IMR-90 (cell line): ENCODE results near the gene PGS1. TPM values are rescaled to one million over a fixed set of nuclear protein-coding genes. Genes with fewer than 3 reads are reported as not detected.

ENCODE experiments used
- ATAC-seq: fragments of 200-7000 bp; cut with Tn5 transposase; 2 replicates; pipeline ENCODE4 v1.9.1; 2020; ENCODE audit warnings: low read depth, mild to moderate bottlenecking, moderate library complexity
- BruUV-seq: library from RNA; stranded (reverse); fragments of 400-500 nt; replicated peaks from 2 replicates; lab custom pipeline; 2021; lab: Mats Ljungman, UMichigan
- CTCF ChIA-PET: fragments of 300-600 bp; formaldehyde crosslinking; extraction: SDS; loops from one replicate; lab custom pipeline; 2021; ENCODE audit warnings: antibody characterized with exemption; lab: Yijun Ruan, JAX
- POLR2A ChIA-PET: fragments of 300-600 bp; sonication (Branson Sonifier 250); formaldehyde crosslinking; loops from one replicate; lab custom pipeline; 2022; ENCODE audit warnings: antibody characterized with exemption; ENCODE audit not compliant: unreplicated experiment; lab: Charles Lee
- DNase-seq: peaks from one replicate; pipeline ENCODE4 v3.0.0; 2013
- H2AFZ ChIP-seq: replicated peaks from 2 replicates; pipeline ENCODE3; 2013; ENCODE audit warnings: low read length, mild to moderate bottlenecking; ENCODE audit not compliant: poor library complexity
- H2AK5ac ChIP-seq: 2 replicates; pipeline ENCODE4 v1.6.1; 2013; ENCODE audit warnings: low read depth, low read length, inconsistent platforms
- H2AK9ac ChIP-seq: replicated peaks from 2 replicates; pipeline ENCODE3; 2013; ENCODE audit warnings: mild to moderate bottlenecking, low read depth, low read length, moderate library complexity; ENCODE audit not compliant: poor library complexity
- H2BK120ac ChIP-seq: 2 replicates; pipeline ENCODE4 v1.6.1; 2013; ENCODE audit warnings: low read depth, low read length, inconsistent platforms
- H2BK15ac ChIP-seq: 3 replicates; pipeline ENCODE4 v1.6.1; 2013; ENCODE audit warnings: low read depth, low read length, inconsistent platforms
- H2BK20ac ChIP-seq: 2 replicates; pipeline ENCODE4 v1.6.1; 2013; ENCODE audit warnings: low read depth, mild to moderate bottlenecking, inconsistent platforms, low read length, moderate library complexity
- H2BK5ac ChIP-seq: 2 replicates; pipeline ENCODE4 v1.6.1; 2013; ENCODE audit warnings: mild to moderate bottlenecking, low read depth, low read length, inconsistent platforms; ENCODE audit not compliant: poor library complexity, severe bottlenecking
- H3K14ac ChIP-seq: replicated peaks from 2 replicates; pipeline ENCODE4 v1.6.1; 2013; ENCODE audit warnings: low read depth, low read length, inconsistent platforms
- H3K18ac ChIP-seq: 2 replicates; pipeline ENCODE4 v1.6.1; 2013; ENCODE audit warnings: low read depth, low read length, control low read depth
- H3K23ac ChIP-seq: 2 replicates; pipeline ENCODE4 v1.6.1; 2013; ENCODE audit warnings: low read depth, low read length, inconsistent platforms
- H3K27ac ChIP-seq: 2 replicates; pipeline ENCODE4 v1.5.1; 2013; ENCODE audit warnings: mild to moderate bottlenecking, control low read depth, low read length; ENCODE audit not compliant: insufficient read depth
- H3K27me3 ChIP-seq: 2 replicates; pipeline ENCODE4 v1.6.1; 2013; ENCODE audit warnings: low read length; ENCODE audit not compliant: control insufficient read depth, insufficient read depth
- H3K36me3 ChIP-seq: 2 replicates; pipeline ENCODE4 v1.6.1; 2013; ENCODE audit warnings: low read length, mixed read lengths; ENCODE audit not compliant: control insufficient read depth, insufficient read depth
- H3K4ac ChIP-seq: 2 replicates; pipeline ENCODE4 v1.6.1; 2013; ENCODE audit warnings: low read depth, low read length, inconsistent platforms
- H3K4me1 ChIP-seq: 2 replicates; pipeline ENCODE4 v1.6.1; 2013; ENCODE audit warnings: low read length, mixed read lengths; ENCODE audit not compliant: control insufficient read depth, insufficient read depth
- H3K4me2 ChIP-seq: 2 replicates; pipeline ENCODE4 v1.6.1; 2013; ENCODE audit warnings: low read depth, mild to moderate bottlenecking, control low read depth, low read length, moderate library complexity
- H3K4me3 ChIP-seq: 2 replicates; pipeline ENCODE4 v1.5.1; 2013; ENCODE audit warnings: low read depth, mild to moderate bottlenecking, control low read depth, low read length, moderate library complexity; ENCODE audit not compliant: insufficient read depth
- H3K56ac ChIP-seq: 2 replicates; pipeline ENCODE4 v1.6.1; 2013; ENCODE audit warnings: low read length, inconsistent platforms; ENCODE audit not compliant: insufficient read depth; ENCODE audit errors: extremely low read depth
- H3K79me1 ChIP-seq, 2 experiments: 2 replicates each; pipeline ENCODE4 v1.6.1; 2013; ENCODE audit warnings: low read length in 2 of 2, inconsistent platforms in 1 of 2, low read depth in 1 of 2
- H3K9ac ChIP-seq: 2 replicates; pipeline ENCODE4 v1.6.1; 2013; ENCODE audit warnings: low read depth, low read length, control low read depth
- H3K9me1 ChIP-seq: 2 replicates; pipeline ENCODE4 v1.6.1; 2013; ENCODE audit warnings: low read length, inconsistent platforms; ENCODE audit not compliant: insufficient read depth
- H3K9me3 ChIP-seq: 2 replicates; pipeline ENCODE4 v1.6.1; 2013; ENCODE audit warnings: low read length; ENCODE audit not compliant: control insufficient read depth, insufficient read depth
- H4K20me1 ChIP-seq: 2 replicates; pipeline ENCODE4 v1.6.1; 2013; ENCODE audit warnings: low read length, inconsistent platforms; ENCODE audit not compliant: insufficient read depth
- H4K5ac ChIP-seq: 2 replicates; pipeline ENCODE4 v1.6.1; 2013; ENCODE audit warnings: mild to moderate bottlenecking, low read depth, low read length, control low read depth
- H4K8ac ChIP-seq, 2 experiments: 2 replicates each; pipeline ENCODE4 v1.6.1; 2013; ENCODE audit warnings: low read depth in 2 of 2, low read length in 2 of 2, control low read depth in 1 of 2, inconsistent platforms in 1 of 2
- H4K91ac ChIP-seq: 2 replicates; pipeline ENCODE4 v1.6.1; 2013; ENCODE audit warnings: low read depth, low read length, inconsistent platforms; ENCODE audit not compliant: insufficient read depth
- BHLHE40 ChIP-seq: fragments of 150-350 bp; IDR thresholded peaks from 2 replicates; pipeline ENCODE4 v1.6.1; 2016; ENCODE audit warnings: mild to moderate bottlenecking, low read depth, low read length
- CEBPB ChIP-seq: IDR thresholded peaks from 2 replicates; pipeline ENCODE4 v1.6.1; 2012; ENCODE audit warnings: low read depth, low read length, improper control_type of control experiment
- CHD1 ChIP-seq: IDR thresholded peaks from 2 replicates; pipeline ENCODE4 v1.6.1; 2012; ENCODE audit warnings: low read depth, low read length, improper control_type of control experiment
- CTCF ChIP-seq: conservative IDR thresholded peaks from 2 replicates; pipeline ENCODE4 v1.5.1; 2012; ENCODE audit warnings: mild to moderate bottlenecking, low read depth, low read length, improper control_type of control experiment
- ELK1 ChIP-seq: fragments of 150-350 bp; IDR thresholded peaks from 2 replicates; pipeline ENCODE4 v1.6.1; 2016; ENCODE audit warnings: low read depth, mild to moderate bottlenecking, low read length, moderate library complexity, borderline replicate concordance
- FOS ChIP-seq: fragments of 150-350 bp; IDR thresholded peaks from 2 replicates; pipeline ENCODE4 v1.6.1; 2016; ENCODE audit warnings: low read depth, low read length
- MAFK ChIP-seq: IDR thresholded peaks from 2 replicates; pipeline ENCODE4 v1.6.1; 2012; ENCODE audit warnings: low read depth, low read length, improper control_type of control experiment
- MAZ ChIP-seq: IDR thresholded peaks from 2 replicates; pipeline ENCODE4 v1.6.1; 2012; ENCODE audit warnings: low read depth, mild to moderate bottlenecking, low read length, improper control_type of control experiment, moderate library complexity, borderline replicate concordance
- MXI1 ChIP-seq: IDR thresholded peaks from 2 replicates; pipeline ENCODE4 v1.6.1; 2012; ENCODE audit warnings: low read depth, mild to moderate bottlenecking, low read length, moderate library complexity, borderline replicate concordance
- NFE2L2 ChIP-seq: fragments of 150-350 bp; IDR thresholded peaks from 2 replicates; pipeline ENCODE4 v1.6.1; 2016; ENCODE audit warnings: low read depth, mild to moderate bottlenecking, low read length
- POLR2A ChIP-seq: IDR thresholded peaks from 2 replicates; pipeline ENCODE4 v1.6.1; 2012; ENCODE audit warnings: mild to moderate bottlenecking, low read depth, low read length
- RAD21 ChIP-seq: IDR thresholded peaks from 2 replicates; pipeline ENCODE4 v1.6.1; 2012; ENCODE audit warnings: low read length, improper control_type of control experiment
- RCOR1 ChIP-seq: IDR thresholded peaks from 2 replicates; pipeline ENCODE4 v1.6.1; 2012; ENCODE audit warnings: mild to moderate bottlenecking, low read length, improper control_type of control experiment; ENCODE audit not compliant: insufficient replicate concordance
- RFX5 ChIP-seq: IDR thresholded peaks from 2 replicates; pipeline ENCODE4 v1.8.0; 2012; ENCODE audit warnings: low read depth, mild to moderate bottlenecking, low read length, moderate library complexity
- SMC3 ChIP-seq: fragments of 150-350 bp; IDR thresholded peaks from 2 replicates; pipeline ENCODE4 v1.6.1; 2016; ENCODE audit warnings: low read depth, mild to moderate bottlenecking, antibody characterized with exemption, low read length, moderate library complexity
- USF2 ChIP-seq: fragments of 150-350 bp; IDR thresholded peaks from 2 replicates; pipeline ENCODE4 v1.6.1; 2017; ENCODE audit warnings: mild to moderate bottlenecking, antibody characterized with exemption, low read length, low read depth
- WGBS, 2 experiments: methylation state at CpG; one replicate each; pipeline versions ENCODE4 v1.1.5 to v1.1.7; 2013; ENCODE audit warnings: missing lambda C conversion rate in 2 of 2; ENCODE audit not compliant: insufficient read length in 1 of 2; ENCODE audit errors: extremely low coverage in 2 of 2; 5-methylcytosine and 5-hydroxymethylcytosine counted together
- dilution Hi-C: fragments of 300-500 bp; cut with HindIII; formaldehyde crosslinking; loops from one replicate; pipeline ENCODE4 v1.14.3; 2018; ENCODE audit warnings: low sequenced_read_pairs; ENCODE audit not compliant: unreplicated experiment
- in situ Hi-C: fragments of 300-500 bp; cut with MboI; formaldehyde crosslinking; loops from 3 replicates; pipeline ENCODE4 v1.14.3; 2019; ENCODE audit warnings: low sequenced_read_pairs, inconsistent platforms, mixed read lengths
- intact Hi-C: fragments of 100-400 bp; cut with micrococcal nuclease; formaldehyde crosslinking; loops from 2 replicates; pipeline ENCODE4 v1.10.0; 2022
- polyA plus RNA-seq, 3 experiments: library from polyadenylated mRNA; depleted of rRNA; stranded (reverse); fragments of >200 nt; gene quantifications; 2 replicates each; pipeline ENCODE4 v1.2.3, GENCODE V29; 2012; ENCODE audit warnings: low replicate concordance in 1 of 3
- total RNA-seq: library from RNA; depleted of rRNA; stranded (reverse); fragments of >200 nt; gene quantifications from 2 replicates; pipeline ENCODE4 v1.2.3, GENCODE V29; 2012

The PGS1 gene
- total and polyA plus RNA-seq, 2 of the 4 experiments (the other 2 are of a cell fraction) = 18.5 to 43.2 TPM

- Histone ChIP-seq H3K23ac (no peak overlapping the region), H3K27me3 (no peaks in the 10 kb centered on the region), H2BK120ac (no peak overlapping the region), H2BK15ac (no peak overlapping the region), H3K9me1 (peaks cover 3% of the 10 kb centered on the region; the same call in 1 of the 2 replicates), H3K4me1 (peaks cover 10% of the 10 kb centered on the region; the same call in 1 of the 2 replicates), H2BK5ac (no peak overlapping the region), H3K79me1 (peaks cover 3 to 31% of the 10 kb centered on the region in 2 experiments; a peak in 3 of 4 replicates), H2AFZ (no peak overlapping the region), H4K5ac (no peak overlapping the region), H3K9ac (no peak overlapping the region), H3K9me3 (no peaks in the 10 kb centered on the region), H3K4me3 (no peak overlapping the region), H3K27ac (no peak overlapping the region), H3K18ac (no peak overlapping the region), H3K36me3 (peaks cover 46% of the 10 kb centered on the region), H4K8ac (no peak overlapping the region), H3K14ac (no peak overlapping the region), H3K4me2 (no peak overlapping the region), H3K4ac (no peak overlapping the region), H4K20me1 (peaks cover 8% of the 10 kb centered on the region; the same call in 1 of the 2 replicates), H2AK5ac (no peak overlapping the region; the same call in 1 of the 2 replicates), H4K91ac (no peak overlapping the region), H3K56ac (no peak overlapping the region), H2BK20ac (no peak overlapping the region), H2AK9ac (no peak overlapping the region)
- CTCF ChIA-PET = no interaction called here
- ATAC-seq (no peak), DNase-seq (no peak)
- intact Hi-C loops = no loop called here
- WGBS, 2 experiments = 91% methylated on average over 10 of the region's 11 CpGs; no CpG with 5 or more reads in 1 of the 2 experiments
- dilution Hi-C loops = no loop called here
- in situ Hi-C loops = loop anchor here (10.0 kb wide), 2 partner anchors 132 to 312 kb away; no protein-coding TSS in a partner anchor
- no TSS peak for BruUV-seq
- TF ChIP-seq MAFK (no peak), SMC3 (no peak), CHD1 (no peak), USF2 (no peak), MAZ (no peak), POLR2A (no peak), RFX5 (no peak), MXI1 (no peak), RAD21 (no peak), CTCF (no peak), CEBPB (no peak), NFE2L2 (no peak), RCOR1 (no peak), FOS (no peak), ELK1 (no peak), BHLHE40 (no peak)
- POLR2A ChIA-PET = no interaction called here
Observed at GRCh38 chr17:78427140-78427539, 48.7 kb downstream of the PGS1 start.
